HepG2 (cell line): ENCODE data around the gene HHIPL1. TPM values are rescaled to one million over a fixed set of nuclear protein-coding genes. Genes with fewer than 3 reads are reported as not detected.

Source experiments
- ATAC-seq: fragments of 200-7000 bp; cut with Tn5 transposase; 3 replicates; pipeline ENCODE4 v1.9.1; 2020; ENCODE audit warnings: mild to moderate bottlenecking, moderate library complexity
- BruUV-seq: library from RNA; stranded (reverse); fragments of 400-500 nt; replicated peaks from 2 replicates; lab custom pipeline; 2021; lab: Mats Ljungman, UMichigan
- CTCF ChIA-PET: fragments of 300-600 bp; formaldehyde crosslinking; extraction: SDS; loops from one replicate; lab custom pipeline; 2021; ENCODE audit warnings: low total read pairs, inconsistent platforms, low intra/inter-chr PET ratio; lab: Yijun Ruan, JAX
- POLR2A ChIA-PET: fragments of 350-600 bp; sonication (Branson Sonifier 250); formaldehyde crosslinking; loops from one replicate; lab custom pipeline; 2020; ENCODE audit warnings: antibody characterized with exemption, inconsistent platforms; lab: Yijun Ruan, JAX
- DNase-seq: peaks from one replicate; pipeline ENCODE4 v3.0.0-alpha.2; 2015; ENCODE audit warnings: low spot score
- FAIRE-seq: peaks from 3 replicates; lab custom pipeline; 2011; peaks lifted over from hg19 to GRCh38; lab: Jason Lieb, UNC
- H2AFZ ChIP-seq: one replicate; pipeline ENCODE4 v1.6.1; 2011; ENCODE audit warnings: low read length, inconsistent platforms
- H3K27ac ChIP-seq: fragments of 300-600 bp; 3 replicates; pipeline ENCODE4 v1.8.0; 2011; ENCODE audit warnings: mixed run types, mild to moderate bottlenecking, mixed read lengths, low read length, inconsistent platforms; ENCODE audit not compliant: insufficient read depth; ENCODE audit errors: extremely low read length
- H3K27me3 ChIP-seq, 2 experiments: fragments of 200-600 bp in 1 of 2; 2 replicates in 1 of 2; 3 replicates in 1 of 2; pipeline versions ENCODE4 v1.6.0 to v1.8.0; 2011; ENCODE audit warnings: low read length in 2 of 2, mild to moderate bottlenecking in 2 of 2, moderate library complexity in 2 of 2, inconsistent platforms in 1 of 2; ENCODE audit not compliant: insufficient read depth in 2 of 2, control insufficient read depth in 1 of 2
- H3K36me3 ChIP-seq, 2 experiments: fragments of 200-600 bp in 1 of 2; replicated peaks in 1 of 2; 2 replicates in 1 of 2; 3 replicates in 1 of 2; pipeline versions ENCODE4 v1.5.1 to v1.8.0; 2011; ENCODE audit warnings: low read length in 2 of 2, inconsistent platforms in 1 of 2; ENCODE audit not compliant: insufficient read depth in 2 of 2, control insufficient read depth in 1 of 2
- H3K4me1 ChIP-seq: 2 replicates; pipeline ENCODE4 v1.5.1; 2012; ENCODE audit warnings: low read length, inconsistent platforms; ENCODE audit not compliant: insufficient read depth
- H3K4me2 ChIP-seq: 2 replicates; pipeline ENCODE4 v1.6.0; 2011; ENCODE audit warnings: low read depth, low read length, inconsistent platforms
- H3K4me3 ChIP-seq, 3 experiments: fragments of 200-600 bp in 1 of 3; sonication (generic), shearing (Covaris generic) in 1 of 3; replicated peaks in 1 of 3; 2 replicates each; pipeline ENCODE4 v1.5.1; 2011 to 2016; ENCODE audit warnings: low read length in 3 of 3, inconsistent platforms in 2 of 3, low read depth in 2 of 3, mild to moderate bottlenecking in 2 of 3, control low read depth in 1 of 3, mixed read lengths in 1 of 3; ENCODE audit not compliant: insufficient read depth in 1 of 3
- H3K79me2 ChIP-seq: one replicate; pipeline ENCODE4 v1.6.1; 2011; ENCODE audit warnings: low read length, inconsistent platforms; ENCODE audit not compliant: insufficient read depth
- H3K9ac ChIP-seq: 2 replicates; pipeline ENCODE4 v1.6.0; 2011; ENCODE audit warnings: mild to moderate bottlenecking, low read depth, low read length, inconsistent platforms; ENCODE audit not compliant: insufficient read depth
- H3K9me3 ChIP-seq: 2 replicates; pipeline ENCODE4 v1.5.1; 2012; ENCODE audit warnings: mild to moderate bottlenecking, low read length
- H4K20me1 ChIP-seq: 2 replicates; pipeline ENCODE4 v1.6.0; 2011; ENCODE audit warnings: inconsistent platforms, mild to moderate bottlenecking, low read length, moderate library complexity; ENCODE audit not compliant: insufficient read depth
- ARID3A ChIP-seq: IDR thresholded peaks from 2 replicates; pipeline ENCODE4 v1.6.1; 2012; ENCODE audit warnings: low read depth, low read length, improper control_type of control experiment
- HNF4A ChIP-seq: sonication (generic); formaldehyde crosslinking; IDR thresholded peaks from 2 replicates; pipeline ENCODE4 v1.4.0; 2020; ENCODE audit warnings: missing genetic modification reagents
- HNRNPLL ChIP-seq: fragments of 200-400 bp; formaldehyde crosslinking; IDR thresholded peaks from 2 replicates; pipeline ENCODE4 v1.6.1; 2017; ENCODE audit warnings: mild to moderate bottlenecking, low read depth, low read length; ENCODE audit not compliant: poor library complexity, severe bottlenecking
- KAT8 ChIP-seq: IDR thresholded peaks from 2 replicates; pipeline ENCODE4 v1.6.1; 2016; ENCODE audit warnings: missing genetic modification reagents, missing compliant biosample characterization
- KDM2A ChIP-seq: sonication (generic); formaldehyde crosslinking; IDR thresholded peaks from 2 replicates; pipeline ENCODE4 v1.4.0; 2020; ENCODE audit warnings: low read depth, missing genetic modification reagents, borderline replicate concordance
- NFE2L1 ChIP-seq: sonication (generic); formaldehyde crosslinking; IDR thresholded peaks from 2 replicates; pipeline ENCODE4 v1.4.0; 2020; ENCODE audit warnings: missing genetic modification reagents, mild to moderate bottlenecking, borderline replicate concordance
- NFKBIZ ChIP-seq: IDR thresholded peaks from 2 replicates; pipeline ENCODE4 v1.6.1; 2018; ENCODE audit warnings: missing genetic modification reagents, missing compliant biosample characterization
- PPARG ChIP-seq: conservative IDR thresholded peaks from 2 replicates; pipeline ENCODE4 v1.6.1; 2016; ENCODE audit warnings: missing biosample characterization, missing genetic modification reagents
- RFX5 ChIP-seq: IDR thresholded peaks from 2 replicates; pipeline ENCODE4 v1.6.1; 2011; ENCODE audit warnings: low read depth, low read length, improper control_type of control experiment
- SP4 ChIP-seq: sonication (generic); formaldehyde crosslinking; IDR thresholded peaks from 2 replicates; pipeline ENCODE4 v1.8.1; 2023; ENCODE audit warnings: mild to moderate bottlenecking, missing genetic modification reagents
- SPEN ChIP-seq: sonication (generic); formaldehyde crosslinking; IDR thresholded peaks from 2 replicates; pipeline ENCODE4 v1.5.1; 2020; ENCODE audit warnings: low read depth, mild to moderate bottlenecking, missing genetic modification reagents
- TIGD3 ChIP-seq: sonication (generic); formaldehyde crosslinking; IDR thresholded peaks from 2 replicates; pipeline ENCODE4 v1.5.1; 2020; ENCODE audit warnings: mild to moderate bottlenecking, missing genetic modification reagents, borderline replicate concordance
- ZNF142 ChIP-seq: sonication (generic); formaldehyde crosslinking; IDR thresholded peaks from 2 replicates; pipeline ENCODE4 v1.4.0; 2020; ENCODE audit warnings: missing genetic modification reagents
- ZNF292 ChIP-seq: sonication (generic); formaldehyde crosslinking; IDR thresholded peaks from 2 replicates; pipeline ENCODE4 v1.8.1; 2022; ENCODE audit warnings: mild to moderate bottlenecking, low read depth, missing genetic modification reagents, borderline replicate concordance
- WGBS: methylation state at CpG from one replicate; pipeline ENCODE4 v1.1.6; 2017; ENCODE audit warnings: low lambda C conversion rate; 5-methylcytosine and 5-hydroxymethylcytosine counted together
- in situ Hi-C: cut with HindIII; loops from 2 replicates; pipeline ENCODE4 v1.10.0; 2017; ENCODE audit warnings: low pct_unique_long_range_greater_than_20kb; ENCODE audit not compliant: extremely low pct_ligation_motif_present
- intact Hi-C: fragments of 100-400 bp; cut with micrococcal nuclease; formaldehyde crosslinking; loops from one replicate; pipeline ENCODE4 v1.10.0; 2022; ENCODE audit not compliant: unreplicated experiment
- polyA plus RNA-seq, 8 experiments: library from polyadenylated mRNA; depleted of rRNA in 3 of 8; stranded (reverse) in 7 of 8; unstranded in 1 of 8; fragments of >200 nt; fragmentation: Illumina TruSeq in 4 of 8; extraction: Trizol in 4 of 8; gene quantifications; 2 replicates each; pipeline versions ENCODE4 v1.2.1 to v1.2.3, GENCODE V29; 2011 to 2016; ENCODE audit warnings: low read depth in 4 of 8, missing spikeins in 1 of 8, mixed read lengths in 1 of 8; ENCODE audit not compliant: insufficient read depth in 1 of 8
- total RNA-seq, 5 experiments: library from RNA; depleted of rRNA; stranded (reverse); fragments of >200 nt; fragmentation: Illumina TruSeq; extraction: Trizol; gene quantifications; 2 replicates each; pipeline ENCODE4 v1.2.3, GENCODE V29; 2016; ENCODE audit warnings: low read depth in 1 of 5

The HHIPL1 gene
- total and polyA plus RNA-seq, 2 of the 13 experiments (the other 11 are each of a cell fraction or from before 2014, with no cell fraction given) = not detected

- no TSS peak for BruUV-seq
- ATAC-seq (peak; percentile 83), FAIRE-seq (peak; percentile 39), DNase-seq (peak; percentile 94)
- Histone ChIP-seq H3K27me3 (peaks cover 3 to 13% of the 10 kb centered on the region in 2 experiments; a peak in 3 of 5 replicates), H2AFZ (no peak within 1 kb of the TSS), H3K9ac (peak within 1 kb of the TSS; percentile 64), H3K27ac (peak within 1 kb of the TSS; percentile 42), H3K4me1 (peaks cover 16% of the 10 kb centered on the region), H3K36me3 (no peaks in the 10 kb centered on the region), H3K4me2 (peak within 1 kb of the TSS; percentile 100), H3K9me3 (no peaks in the 10 kb centered on the region), H3K4me3 (peak within 1 kb of the TSS; percentile 85 to 97 (median 86)), H3K79me2 (no peaks in the 10 kb centered on the region), H4K20me1 (no peaks in the 10 kb centered on the region)
- WGBS = under 1% methylated on average over 37 of the region's 83 CpGs
- in situ Hi-C loops (loop anchor here (5.0 kb wide), 1 partner anchor 203 kb away; no protein-coding TSS in a partner anchor), intact Hi-C loops (loop anchor here (1.0 kb wide), 1 partner anchor 201 kb away; no protein-coding TSS in a partner anchor)
- ChIA-PET CTCF (interaction anchor here (1.7 kb wide), 1 partner anchor 201 kb away, joined by 15 read pairs; no protein-coding TSS in a partner anchor), POLR2A (interaction anchor here (0.7 to 1.3 kb wide), 3 partner anchors 46 to 204 kb away, joined by 3 to 4 read pairs (median 4); partner anchors contain the start of genes CCNK and SETD3)
- peak; percentile 74 for TF ChIP-seq HNF4A (CRISPR knock-in tag)
- no peak; the same call in 1 of the 2 replicates for TF ChIP-seq SPEN (CRISPR knock-in tag)
- TF ChIP-seq KDM2A (CRISPR knock-in tag) = no peak; the same call in 1 of the 2 replicates
- peak; percentile 57 for TF ChIP-seq HNRNPLL
- no peak for TF ChIP-seq TIGD3 (CRISPR knock-in tag)
- TF ChIP-seq ZNF142 (CRISPR knock-in tag) = no peak
- TF ChIP-seq SP4 (CRISPR knock-in tag) = peak; percentile 93
- no peak for TF ChIP-seq RFX5
- no peak for TF ChIP-seq NFKBIZ (CRISPR knock-in tag)
- no peak for TF ChIP-seq ARID3A
- no peak for TF ChIP-seq NFE2L1 (CRISPR knock-in tag)
- TF ChIP-seq PPARG (CRISPR knock-in tag) = no peak
- peak; percentile 91 for TF ChIP-seq KAT8 (CRISPR knock-in tag)
- TF ChIP-seq ZNF292 (CRISPR knock-in tag) = no peak
Measured at GRCh38 chr14:99683619-99684409, 38.9 kb downstream of the HHIPL1 start, which contains the start of gene CYP46A1. Gene CYP46A1, plus strand, starts transcription at chr14:99684298. Its CDS starts 120 bp downstream, at chr14:99684418.
